Articular chondrocyte of knee joint (primary cell): ENCODE data around the gene ITGB7. TPM values are rescaled to one million over a fixed set of nuclear protein-coding genes. Genes with fewer than 3 reads are reported as not detected.

Source experiments
- small RNA-seq: library from RNA; depleted of rRNA; stranded (forward); fragments of <200 nt; gene quantifications from one replicate; pipeline ENCODE3, GENCODE V24; 2012
- total RNA-seq: library from RNA; depleted of rRNA; stranded (reverse); fragments of >200 nt; gene quantifications from 2 replicates; pipeline ENCODE4 v1.2.3, GENCODE V29; 2012

The ITGB7 gene
- total RNA-seq = 1.3 and 4.1 TPM in 2 replicates

GRCh38 chr12:53207042-53207441, at the start of gene ITGB7:
TSS of gene ITGB7 (minus strand) at chr12:53207251. CDS start at chr12:53200443, 6,808 bp downstream.

GRCh38 chr12:53231921-53232645, 25.0 kb upstream of the ITGB7 start, which contains the start of gene RARG:
TSS of gene RARG (minus strand) at chr12:53232209. CDS start at chr12:53227545, 4,664 bp downstream.

GRCh38 chr12:53180220-53180930, 26.7 kb downstream of the ITGB7 start, which contains the start of the genes CSAD and ZNF740:
TSS of gene CSAD (minus strand) at chr12:53180925. CDS start at chr12:53173470, 7,455 bp downstream.
TSS of gene ZNF740 (plus strand) at chr12:53180722. CDS start at chr12:53181984, 1,262 bp downstream.

Small RNAs within 50 kb of the gene (small RNA-seq; reads per million reads assigned to genes)
- not detected for gene HIGD1AP1

Other genes starting within 250 kb of the ITGB7 start
- 1,075 and 1,228 TPM in 2 replicates for gene EIF4B, start 200.8 kb downstream of the ITGB7 start, total RNA-seq
- gene TNS2, start 157.2 kb downstream of the ITGB7 start, total RNA-seq = 61.2 and 85.7 TPM in 2 replicates
- 26.8 and 32.0 TPM in 2 replicates for gene SPRYD3, start 127.9 kb downstream of the ITGB7 start, total RNA-seq
- 242 and 329 TPM in 2 replicates for gene IGFBP6, start 109.6 kb downstream of the ITGB7 start, total RNA-seq
- gene SOAT2, start 103.8 kb downstream of the ITGB7 start, total RNA-seq = under 0.01 and 0.11 TPM in 2 replicates
- gene ZNF740, start 26.5 kb downstream of the ITGB7 start, total RNA-seq = 16.1 and 20.2 TPM in 2 replicates
- 9.0 and 10.1 TPM in 2 replicates for gene CSAD, start 26.3 kb downstream of the ITGB7 start, total RNA-seq
- 69.8 and 70.6 TPM in 2 replicates for gene RARG, start 25.0 kb upstream of the ITGB7 start, total RNA-seq
- 3.7 and 6.2 TPM in 2 replicates for gene ESPL1, start 61.0 kb upstream of the ITGB7 start, total RNA-seq
- 514 and 560 TPM in 2 replicates for gene PFDN5, start 88.3 kb upstream of the ITGB7 start, total RNA-seq
- 34.8 and 41.3 TPM in 2 replicates for gene MYG1, start 92.4 kb upstream of the ITGB7 start, total RNA-seq
- 32.1 and 33.1 TPM in 2 replicates for gene AAAS, start 114.4 kb upstream of the ITGB7 start, total RNA-seq
- gene SP7, start 129.1 kb upstream of the ITGB7 start, total RNA-seq = under 0.01 TPM in 1 of 2 replicates, not detected in the other
- gene SP1, start 172.9 kb upstream of the ITGB7 start, total RNA-seq = 48.2 and 51.1 TPM in 2 replicates
- not detected in 2 replicates for gene AMHR2, start 216.6 kb upstream of the ITGB7 start, total RNA-seq
- gene PRR13, start 234.5 kb upstream of the ITGB7 start, total RNA-seq = 60.4 and 65.7 TPM in 2 replicates
- gene PCBP2, start 244.9 kb upstream of the ITGB7 start, total RNA-seq = 264 and 324 TPM in 2 replicates